Measurements from ENCODE around the gene DGKG. TPM values are rescaled to one million over a fixed set of nuclear protein-coding genes. Genes with fewer than 3 reads are reported as not detected.

Gene DGKG
- total RNA-seq, 5 donors from 2014 or later (not counting 1 experiment from before 2014, with no cell fraction given) = 0.03 to 0.10 TPM; not detected in 3

DNA sequence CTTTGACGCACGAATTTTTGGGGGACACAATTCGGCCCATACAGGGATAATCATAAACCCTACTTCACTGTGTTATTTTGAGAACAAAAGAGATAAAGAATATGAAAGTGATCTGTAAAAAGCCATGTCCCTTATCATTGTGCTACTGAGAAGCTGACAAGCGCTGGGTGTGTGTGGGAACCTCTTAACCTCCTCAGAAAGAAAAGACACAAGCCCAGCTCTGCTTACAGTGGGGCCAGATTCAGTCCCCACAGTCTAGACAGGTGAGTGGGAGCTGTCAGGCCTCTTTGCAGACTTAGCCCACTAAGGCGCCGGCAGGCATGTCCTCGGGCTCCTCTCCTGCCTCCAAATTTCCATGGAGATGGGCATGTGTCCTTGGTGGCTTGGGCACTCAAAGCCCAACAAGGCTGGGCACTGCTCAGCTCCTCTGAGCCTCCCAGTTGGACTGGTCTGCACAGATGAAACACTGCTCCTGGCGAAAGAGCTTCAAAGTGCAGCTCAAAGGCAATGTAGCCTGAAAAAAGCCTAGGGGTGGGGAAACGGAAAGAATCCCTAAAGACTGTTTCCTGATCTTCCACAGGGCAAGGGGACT is 188.7 kb downstream of the DGKG start:
- H3K27me3 Mint-ChIP-seq = peaks cover 0 to 2% of the 10 kb centered on the region in 2 donors
- H3K27ac Mint-ChIP-seq = no peak overlapping the region
- ChIA-PET CTCF (no interaction called here), POLR2A (no interaction called here)
- Histone ChIP-seq H3K27me3 (replicated peaks in 1 of 2; ENCODE audit: control insufficient read depth in 2 of 2, extremely low read depth in 1 of 2, insufficient read depth in 2 of 2, low read length in 1 of 2) (peaks cover 0 to 4% of the 10 kb centered on the region in 2 experiments), H3K36me3 (ENCODE audit: control insufficient read depth in 2 of 2, extremely low read depth in 1 of 2, insufficient read depth in 1 of 2, low read length in 1 of 2) (no peaks in the 10 kb centered on the region), H3K4me3 (ENCODE audit: control insufficient read depth in 1 of 2, extremely low read depth in 1 of 2, low read length in 1 of 2) (no peak overlapping the region), H3K27ac (ENCODE audit: low read length) (no peak overlapping the region), H3K4me1 (ENCODE audit: control insufficient read depth in 1 of 2, extremely low read depth in 1 of 2, insufficient read depth in 2 of 2, low read length in 2 of 2) (no peaks in the 10 kb centered on the region), H3K9me3 (no peaks in the 10 kb centered on the region)
- no peaks in the 10 kb centered on the region for H3K9me3 Mint-ChIP-seq
- no peaks in the 10 kb centered on the region for H3K36me3 Mint-ChIP-seq
- DNase-seq = no peak
- H3K4me3 Mint-ChIP-seq = no peak overlapping the region
- 95% methylated on average over 5 of the region's 9 CpGs for WGBS (ENCODE audit: insufficient coverage)
- H3K4me1 Mint-ChIP-seq = no peaks in the 10 kb centered on the region
- ATAC-seq (replicated peaks in 1 of 4) = no peak

DNA sequence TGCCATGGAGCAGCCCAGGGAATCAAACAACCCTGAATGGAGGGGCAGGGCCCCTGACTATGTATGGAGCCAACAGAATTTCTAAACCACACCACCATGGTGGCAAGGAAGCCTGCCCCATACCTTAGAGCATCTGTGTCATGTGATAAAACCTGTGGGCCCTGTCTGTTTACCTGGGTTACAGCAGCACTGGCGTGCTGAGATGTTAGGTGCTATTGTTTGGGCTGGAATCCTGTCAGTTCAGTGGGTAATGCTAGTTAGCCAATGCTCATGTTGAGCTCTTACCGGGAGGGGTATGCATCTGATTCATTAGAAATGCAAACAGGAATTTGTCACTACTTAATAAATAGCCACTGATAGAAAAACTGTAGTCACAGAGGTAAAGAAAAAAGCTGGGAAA is 189.7 kb downstream of the DGKG start:
- Histone ChIP-seq H3K27ac (ENCODE audit: low read length) (no peak overlapping the region), H3K9me3 (no peaks in the 10 kb centered on the region), H3K4me1 (ENCODE audit: control insufficient read depth in 1 of 2, extremely low read depth in 1 of 2, insufficient read depth in 2 of 2, low read length in 2 of 2) (no peaks in the 10 kb centered on the region), H3K36me3 (ENCODE audit: control insufficient read depth in 2 of 2, extremely low read depth in 1 of 2, insufficient read depth in 1 of 2, low read length in 1 of 2) (no peaks in the 10 kb centered on the region), H3K4me3 (ENCODE audit: control insufficient read depth in 1 of 2, extremely low read depth in 1 of 2, low read length in 1 of 2) (no peak overlapping the region), H3K27me3 (replicated peaks in 1 of 2; ENCODE audit: control insufficient read depth in 2 of 2, extremely low read depth in 1 of 2, insufficient read depth in 2 of 2, low read length in 1 of 2) (peaks cover 0 to 4% of the 10 kb centered on the region in 2 experiments)
- H3K9me3 Mint-ChIP-seq = peaks cover 0 to 5% (median 0%) of the 10 kb centered on the region in 3 donors
- DNase-seq (no peak), ATAC-seq (replicated peaks in 1 of 4) (no peak)
- no peaks in the 10 kb centered on the region for H3K36me3 Mint-ChIP-seq
- H3K4me1 Mint-ChIP-seq = no peaks in the 10 kb centered on the region
- POLR2A ChIA-PET = no interaction called here
- peaks cover 5 to 7% of the 10 kb centered on the region in 2 donors for H3K27me3 Mint-ChIP-seq
- 100% methylated on average over 1 of the region's 2 CpGs for WGBS (ENCODE audit: insufficient coverage)
- no peak overlapping the region for H3K27ac Mint-ChIP-seq
- CTCF ChIA-PET = interaction anchor here in 1 of 2 donors (0.5 kb wide), 1 partner anchor 251 kb away, joined by 3 read pairs; no protein-coding TSS in a partner anchor
- H3K4me3 Mint-ChIP-seq = no peak overlapping the region

- Mint-ChIP-seq H3K27ac (no peak overlapping the region), H3K9me3 (peaks cover 0 to 5% (median 0%) of the 10 kb centered on the region in 3 donors), H3K27me3 (peaks cover 7 to 9% of the 10 kb centered on the region in 2 donors), H3K4me1 (no peaks in the 10 kb centered on the region), H3K36me3 (no peaks in the 10 kb centered on the region), H3K4me3 (no peak overlapping the region)
- no peak for DNase-seq
- no peaks in the 10 kb centered on the region for H3K9me3 ChIP-seq
- ATAC-seq (replicated peaks in 1 of 4) = no peak
- WGBS (ENCODE audit: insufficient coverage) = no CpG with 5 or more reads among the region's 2 CpGs
- POLR2A ChIA-PET = no interaction called here
- no peak overlapping the region for H3K27ac ChIP-seq (ENCODE audit: low read length)
- CTCF ChIA-PET = no interaction called here
- H3K36me3 ChIP-seq (ENCODE audit: control insufficient read depth in 2 of 2, extremely low read depth in 1 of 2, insufficient read depth in 1 of 2, low read length in 1 of 2) = no peaks in the 10 kb centered on the region
- no peak overlapping the region for H3K4me3 ChIP-seq (ENCODE audit: control insufficient read depth in 1 of 2, extremely low read depth in 1 of 2, low read length in 1 of 2)
- no peaks in the 10 kb centered on the region for H3K4me1 ChIP-seq (ENCODE audit: control insufficient read depth in 1 of 2, extremely low read depth in 1 of 2, insufficient read depth in 2 of 2, low read length in 2 of 2)
- peaks cover 0 to 4% of the 10 kb centered on the region in 2 experiments for H3K27me3 ChIP-seq (replicated peaks in 1 of 2; ENCODE audit: control insufficient read depth in 2 of 2, extremely low read depth in 1 of 2, insufficient read depth in 2 of 2, low read length in 1 of 2)
Measured at GRCh38 chr3:186171521-186171920, 190.5 kb downstream of the DGKG start.

DNA sequence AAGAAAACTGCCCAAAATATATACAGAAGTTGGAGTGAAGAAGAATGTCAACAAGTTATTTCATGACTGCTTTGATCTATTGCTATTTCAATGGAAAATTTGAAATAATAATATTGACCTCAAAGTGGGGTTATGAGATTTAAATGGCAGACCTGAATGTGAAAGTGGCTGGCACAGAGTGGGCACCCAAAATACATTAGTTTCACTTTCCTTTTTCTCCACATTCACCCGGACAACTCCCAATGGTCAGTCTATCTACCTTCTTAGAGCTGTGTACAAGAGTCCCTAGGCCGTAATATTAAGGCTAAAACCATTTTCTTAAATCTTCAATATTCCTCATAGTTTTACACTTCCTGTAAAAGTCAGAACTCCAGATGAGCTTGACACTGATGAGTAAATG is 191.5 kb downstream of the DGKG start:
- no peaks in the 10 kb centered on the region for H3K4me1 ChIP-seq (ENCODE audit: control insufficient read depth in 1 of 2, extremely low read depth in 1 of 2, insufficient read depth in 2 of 2, low read length in 2 of 2)
- H3K36me3 ChIP-seq (ENCODE audit: control insufficient read depth in 2 of 2, extremely low read depth in 1 of 2, insufficient read depth in 1 of 2, low read length in 1 of 2) = no peaks in the 10 kb centered on the region
- ATAC-seq (replicated peaks in 1 of 4) (no peak), DNase-seq (no peak)
- no peak overlapping the region for H3K27ac ChIP-seq (ENCODE audit: low read length)
- Mint-ChIP-seq H3K36me3 (no peaks in the 10 kb centered on the region), H3K4me1 (no peaks in the 10 kb centered on the region), H3K27ac (no peak overlapping the region), H3K4me3 (no peak overlapping the region), H3K27me3 (peaks cover 11 to 13% of the 10 kb centered on the region in 2 donors), H3K9me3 (peaks cover 0 to 5% (median 0%) of the 10 kb centered on the region in 3 donors)
- peaks cover 0 to 4% of the 10 kb centered on the region in 2 experiments for H3K27me3 ChIP-seq (replicated peaks in 1 of 2; ENCODE audit: control insufficient read depth in 2 of 2, extremely low read depth in 1 of 2, insufficient read depth in 2 of 2, low read length in 1 of 2)
- POLR2A ChIA-PET = no interaction called here
- H3K4me3 ChIP-seq (ENCODE audit: control insufficient read depth in 1 of 2, extremely low read depth in 1 of 2, low read length in 1 of 2) = no peak overlapping the region
- 57% methylated on average over 2 of the region's 2 CpGs for WGBS (ENCODE audit: insufficient coverage)
- CTCF ChIA-PET = no interaction called here
- no peaks in the 10 kb centered on the region for H3K9me3 ChIP-seq

DNA sequence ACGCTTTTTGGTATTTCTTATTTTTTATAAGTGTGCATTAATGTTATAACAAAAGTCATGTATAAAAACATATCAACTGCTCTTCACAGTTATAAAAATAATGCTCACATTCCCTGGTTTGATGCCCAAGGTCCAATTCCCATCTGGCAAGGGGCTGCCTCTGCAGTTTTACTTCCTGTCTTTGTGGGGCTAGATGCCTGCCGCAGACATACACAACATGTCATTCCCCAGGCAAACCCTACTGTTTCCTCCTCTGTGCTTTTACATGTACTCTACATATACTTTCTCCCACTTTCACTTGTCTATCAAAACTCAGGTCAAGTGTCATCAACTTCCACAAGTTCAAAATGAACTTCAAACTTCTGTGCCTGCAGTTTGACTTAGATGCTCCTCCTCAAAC is 192.7 kb downstream of the DGKG start:
- ChIA-PET CTCF (no interaction called here), POLR2A (no interaction called here)
- no peak for ATAC-seq (replicated peaks in 1 of 4)
- Mint-ChIP-seq H3K27me3 (peaks cover 12 to 17% of the 10 kb centered on the region in 2 donors), H3K4me1 (no peaks in the 10 kb centered on the region), H3K9me3 (peaks cover 0 to 5% (median 0%) of the 10 kb centered on the region in 3 donors), H3K36me3 (no peaks in the 10 kb centered on the region), H3K4me3 (no peak overlapping the region), H3K27ac (no peak overlapping the region)
- 63% methylated on average over 1 of the region's 2 CpGs for WGBS (ENCODE audit: insufficient coverage)
- no peaks in the 10 kb centered on the region for H3K36me3 ChIP-seq (ENCODE audit: control insufficient read depth in 2 of 2, extremely low read depth in 1 of 2, insufficient read depth in 1 of 2, low read length in 1 of 2)
- H3K9me3 ChIP-seq = no peaks in the 10 kb centered on the region
- no peaks in the 10 kb centered on the region for H3K4me1 ChIP-seq (ENCODE audit: control insufficient read depth in 1 of 2, extremely low read depth in 1 of 2, insufficient read depth in 2 of 2, low read length in 2 of 2)
- no peak for DNase-seq
- H3K4me3 ChIP-seq (ENCODE audit: control insufficient read depth in 1 of 2, extremely low read depth in 1 of 2, low read length in 1 of 2) = no peak overlapping the region
- no peak overlapping the region for H3K27ac ChIP-seq (ENCODE audit: low read length)
- H3K27me3 ChIP-seq (replicated peaks in 1 of 2; ENCODE audit: control insufficient read depth in 2 of 2, extremely low read depth in 1 of 2, insufficient read depth in 2 of 2, low read length in 1 of 2) = peaks cover 0 to 6% of the 10 kb centered on the region in 2 experiments

DNA sequence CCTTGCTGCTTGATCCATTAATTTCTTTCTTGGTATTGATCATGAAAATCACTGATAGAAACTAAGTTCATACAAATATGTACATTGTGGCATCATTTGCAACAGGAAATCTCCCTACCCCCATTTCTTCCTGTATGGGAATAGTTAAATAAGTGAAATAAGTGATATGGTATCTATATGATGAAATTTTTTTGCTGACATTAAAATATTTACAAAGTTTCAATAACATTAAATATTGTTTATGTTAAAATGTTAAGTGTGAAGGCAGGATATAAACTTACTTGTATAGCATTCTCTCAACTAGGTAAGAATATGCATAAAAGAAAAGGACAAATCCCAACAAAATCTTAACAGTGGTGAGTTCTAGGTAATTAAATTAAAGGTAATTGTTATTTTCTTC is 193.1 kb downstream of the DGKG start:
- no peaks in the 10 kb centered on the region for H3K4me1 ChIP-seq (ENCODE audit: control insufficient read depth in 1 of 2, extremely low read depth in 1 of 2, insufficient read depth in 2 of 2, low read length in 2 of 2)
- H3K9me3 Mint-ChIP-seq = peaks cover 0 to 5% (median 0%) of the 10 kb centered on the region in 3 donors
- H3K27ac ChIP-seq (ENCODE audit: low read length) = no peak overlapping the region
- H3K36me3 Mint-ChIP-seq = no peaks in the 10 kb centered on the region
- H3K27ac Mint-ChIP-seq = no peak overlapping the region
- H3K36me3 ChIP-seq (ENCODE audit: control insufficient read depth in 2 of 2, extremely low read depth in 1 of 2, insufficient read depth in 1 of 2, low read length in 1 of 2) = no peaks in the 10 kb centered on the region
- peaks cover 0 to 6% of the 10 kb centered on the region in 2 experiments for H3K27me3 ChIP-seq (replicated peaks in 1 of 2; ENCODE audit: control insufficient read depth in 2 of 2, extremely low read depth in 1 of 2, insufficient read depth in 2 of 2, low read length in 1 of 2)
- H3K4me3 ChIP-seq (ENCODE audit: control insufficient read depth in 1 of 2, extremely low read depth in 1 of 2, low read length in 1 of 2) = no peak overlapping the region
- H3K4me1 Mint-ChIP-seq = no peaks in the 10 kb centered on the region
- no peak for DNase-seq
- ChIA-PET POLR2A (no interaction called here), CTCF (no interaction called here)
- H3K9me3 ChIP-seq = no peaks in the 10 kb centered on the region
- peaks cover 16 to 20% of the 10 kb centered on the region in 2 donors for H3K27me3 Mint-ChIP-seq
- ATAC-seq (replicated peaks in 1 of 4) = no peak
- no peak overlapping the region for H3K4me3 Mint-ChIP-seq

Measured in T-cell (primary cell).